Activated CD4-positive, alpha-beta T cell treated with anti-CD3 and anti-CD28 coated beads, Interleukin-10, Interleukin-2, amounts not matched to agents 100 ng/mL and 50 ng/mL, durations not matched to agents 16 hours and 8 hours (primary cell): ENCODE results near the gene GIMAP5.
"Not testable (repeated sequence)": the region's sequence is repeated elsewhere in the genome, so short reads cannot be mapped to it uniquely, and the experiment has no call there.

Experiments used
- DNase-seq: peaks from one replicate; pipeline ENCODE4 v3.0.0-alpha.2; 2020

Gene GIMAP5

DNA sequence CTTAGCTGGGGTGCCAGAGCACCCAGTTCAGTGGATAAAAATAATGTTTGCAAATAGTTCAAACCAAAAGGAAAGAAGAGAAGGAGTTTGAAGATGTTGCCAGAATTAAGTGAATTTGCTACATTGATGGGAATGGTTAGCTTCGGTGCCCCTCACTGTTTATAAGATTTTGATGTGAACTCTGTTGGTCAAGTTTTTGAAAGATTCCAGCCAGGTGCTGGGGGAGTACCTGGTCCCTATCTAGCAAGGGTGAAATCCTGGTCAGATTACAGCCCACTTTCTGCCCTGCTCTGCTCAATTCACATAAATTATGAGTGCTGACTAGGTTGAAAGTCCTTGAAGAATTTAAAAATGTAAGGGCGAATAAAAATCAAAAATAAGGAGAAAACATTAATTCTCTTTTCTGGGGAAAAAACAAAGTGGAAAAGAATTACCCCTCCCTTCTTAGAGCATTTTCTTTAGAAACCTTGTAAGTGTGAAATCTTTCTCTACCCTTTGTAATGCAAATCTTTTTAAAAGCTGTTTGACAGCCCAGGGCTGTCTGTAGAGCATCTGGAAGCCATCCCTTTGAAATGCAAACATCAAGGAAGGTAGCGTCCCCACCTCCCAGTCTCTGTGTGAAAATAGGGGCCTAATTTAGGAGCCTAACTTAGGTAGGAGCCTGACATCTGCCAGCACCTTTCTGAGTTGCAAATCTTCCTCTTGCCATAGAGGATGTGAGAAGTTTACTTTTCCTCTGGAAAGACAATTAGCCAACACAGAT is 1.4 kb upstream of the GIMAP5 start:
- no peak for DNase-seq

DNA sequence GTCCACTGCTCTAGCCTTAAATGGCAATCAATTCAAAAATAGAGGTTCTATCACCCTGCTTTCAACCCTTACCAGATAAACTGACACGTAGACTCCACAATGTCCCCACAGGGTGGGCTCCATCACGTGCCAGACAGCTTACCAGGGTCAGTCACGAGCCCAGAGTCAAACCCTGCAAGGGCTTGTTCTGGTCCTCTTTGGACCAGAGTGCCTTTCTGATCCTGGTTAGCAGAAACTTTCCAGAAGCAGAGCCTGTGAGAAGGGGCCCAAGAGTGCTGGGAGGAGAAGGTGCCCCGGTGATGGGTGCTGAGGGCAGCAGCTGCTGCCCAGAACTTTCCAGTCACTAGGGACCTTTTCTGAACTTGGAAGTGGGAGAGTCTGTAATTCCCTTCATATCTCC is 354 bp upstream of the GIMAP5 start:
- DNase-seq: no peak

DNA sequence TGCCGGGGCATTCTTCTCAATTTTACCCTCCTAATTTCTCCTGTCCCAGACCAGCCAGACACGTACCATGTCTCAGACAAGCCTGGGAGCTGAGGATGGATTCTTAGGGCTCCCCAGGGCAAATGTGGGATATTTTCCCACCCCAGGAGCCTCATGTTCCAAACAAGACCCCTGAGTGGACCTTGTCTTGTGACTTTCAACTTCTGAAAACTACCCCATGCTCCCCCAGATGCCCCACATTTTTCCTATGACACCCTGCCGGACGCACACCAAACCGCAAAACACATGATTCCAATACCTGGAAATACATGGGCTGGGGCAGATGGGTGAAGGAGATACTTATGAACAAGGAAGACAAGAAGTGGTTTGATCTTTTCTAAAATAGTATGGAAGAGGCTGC is 874 bp downstream of the GIMAP5 start:
- DNase-seq: peak; percentile 56

DNA sequence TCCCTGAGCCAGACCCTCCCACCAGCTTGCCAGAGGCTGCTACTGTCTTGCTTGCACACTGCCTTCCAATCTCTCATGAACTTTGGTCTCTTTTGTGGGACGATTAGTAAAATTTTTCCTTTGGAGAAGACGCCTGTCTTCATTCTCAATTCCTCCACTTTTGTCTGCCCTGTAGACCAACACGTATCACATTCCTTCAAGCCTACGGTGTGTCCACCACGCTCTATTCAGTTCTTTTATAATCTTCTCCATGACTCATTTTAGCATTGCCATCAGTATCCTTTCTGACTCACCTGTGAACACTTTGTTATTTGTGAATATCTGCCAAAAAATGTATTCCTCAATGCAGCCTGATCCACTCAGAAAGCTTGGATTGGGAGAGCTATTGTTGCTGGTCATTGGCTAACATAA is 1.4 kb downstream of the GIMAP5 start:
- peak; percentile 62 for DNase-seq

DNA sequence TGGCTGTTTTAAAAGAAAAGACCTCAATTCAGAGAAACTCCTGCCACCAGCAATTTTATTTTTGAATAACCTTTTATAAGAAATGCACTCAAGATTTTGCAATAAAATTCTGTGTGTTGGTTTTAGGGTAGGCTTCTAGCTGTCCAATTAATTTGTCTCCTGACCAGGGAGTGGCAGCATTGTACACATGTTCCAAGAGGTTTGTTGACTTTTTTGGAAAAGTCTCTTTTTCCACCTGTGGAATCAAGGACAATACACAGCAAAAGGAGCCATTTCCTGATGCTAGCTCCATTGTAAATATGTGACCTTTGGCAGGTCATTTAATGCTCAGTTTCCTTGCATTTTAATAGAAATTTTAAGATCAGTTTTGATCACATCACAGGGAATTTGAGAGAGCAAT is 1.8 kb downstream of the GIMAP5 start:
- DNase-seq: no peak

DNA sequence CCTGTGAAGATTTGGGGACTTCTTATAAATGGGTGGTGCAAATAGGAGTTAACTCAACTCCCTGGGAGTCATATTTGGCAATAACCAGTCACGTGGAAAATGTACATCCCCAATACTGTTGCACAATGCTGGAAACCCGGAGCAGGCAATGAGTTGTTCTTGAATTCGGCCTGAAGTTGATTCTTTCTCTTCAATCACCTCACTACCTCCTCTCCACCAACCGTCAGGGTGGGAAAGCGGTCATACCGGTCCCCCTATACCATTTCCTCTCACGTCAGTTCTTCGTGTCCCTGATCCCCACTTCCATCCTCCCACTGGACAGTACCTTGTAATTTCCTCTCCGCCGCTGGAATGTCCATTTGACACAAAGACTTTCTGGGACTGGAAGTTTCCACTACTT is 2.8 kb downstream of the GIMAP5 start:
- peak; percentile 58 for DNase-seq

DNA sequence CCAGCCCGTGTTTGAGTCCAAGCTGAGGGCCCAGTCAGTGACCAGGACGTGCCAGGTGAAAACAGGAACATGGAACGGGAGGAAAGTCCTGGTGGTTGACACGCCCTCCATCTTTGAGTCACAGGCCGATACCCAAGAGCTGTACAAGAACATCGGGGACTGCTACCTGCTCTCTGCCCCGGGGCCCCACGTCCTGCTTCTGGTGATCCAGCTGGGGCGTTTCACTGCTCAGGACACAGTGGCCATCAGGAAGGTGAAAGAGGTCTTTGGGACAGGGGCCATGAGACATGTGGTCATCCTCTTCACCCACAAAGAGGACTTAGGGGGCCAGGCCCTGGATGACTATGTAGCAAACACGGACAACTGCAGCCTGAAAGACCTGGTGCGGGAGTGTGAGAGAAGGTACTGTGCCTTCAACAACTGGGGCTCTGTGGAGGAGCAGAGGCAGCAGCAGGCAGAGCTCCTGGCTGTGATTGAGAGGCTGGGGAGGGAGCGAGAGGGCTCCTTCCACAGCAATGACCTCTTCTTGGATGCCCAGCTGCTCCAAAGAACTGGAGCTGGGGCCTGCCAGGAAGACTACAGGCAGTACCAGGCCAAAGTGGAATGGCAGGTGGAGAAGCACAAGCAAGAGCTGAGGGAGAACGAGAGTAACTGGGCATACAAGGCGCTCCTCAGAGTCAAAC is 5.2 kb downstream of the GIMAP5 start:
- DNase-seq: peak; percentile 36

DNA sequence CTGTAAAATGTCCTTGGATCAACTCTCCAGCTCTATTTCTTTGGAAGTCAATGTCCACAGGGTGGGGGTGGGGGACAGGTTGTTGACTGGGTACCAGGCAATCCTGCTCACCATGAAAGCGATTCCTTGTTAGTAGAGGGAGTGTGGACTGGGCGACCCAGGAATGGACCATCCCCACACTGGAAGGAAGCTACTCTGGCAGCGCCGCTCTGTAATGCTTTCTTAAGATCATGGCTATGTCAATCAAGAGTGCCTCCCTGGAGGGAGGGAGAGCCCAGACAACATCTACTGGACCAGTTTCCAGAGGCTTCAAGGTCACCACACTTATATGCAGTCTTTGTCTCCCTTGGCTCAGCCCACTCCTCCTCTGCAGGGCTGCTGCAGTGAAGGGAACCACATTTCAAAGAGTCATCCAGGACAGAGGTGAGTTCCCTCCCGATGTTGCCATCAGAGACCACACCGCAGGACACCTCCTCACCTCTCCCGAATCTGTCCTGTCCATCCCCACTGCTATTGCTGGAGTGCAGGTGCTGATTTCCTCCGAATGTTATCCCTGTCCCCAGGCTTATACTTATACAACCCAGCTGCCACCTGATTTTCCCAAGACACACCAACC is 6.9 kb downstream of the GIMAP5 start:
- DNase-seq: no peak

DNA sequence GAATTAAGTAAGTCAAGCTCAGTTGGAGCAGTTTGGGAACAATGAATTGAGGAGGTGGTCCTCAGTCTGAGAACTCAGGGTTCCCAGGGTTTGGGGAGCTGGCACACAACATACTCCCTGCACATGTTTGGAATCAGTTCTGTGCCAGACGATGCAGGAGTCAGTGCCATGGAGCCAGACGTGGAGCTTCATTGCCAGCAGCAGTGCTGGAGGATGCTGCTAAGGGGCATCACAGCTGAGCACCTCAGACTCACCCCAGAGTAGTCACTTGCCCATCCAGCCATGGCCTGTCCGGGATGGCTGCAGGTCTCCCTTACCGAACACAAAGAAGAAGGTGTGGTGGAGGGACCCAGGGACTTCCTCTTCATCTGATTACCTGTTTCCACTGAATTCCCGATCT is 7.9 kb downstream of the GIMAP5 start:
- DNase-seq: no peak

DNA sequence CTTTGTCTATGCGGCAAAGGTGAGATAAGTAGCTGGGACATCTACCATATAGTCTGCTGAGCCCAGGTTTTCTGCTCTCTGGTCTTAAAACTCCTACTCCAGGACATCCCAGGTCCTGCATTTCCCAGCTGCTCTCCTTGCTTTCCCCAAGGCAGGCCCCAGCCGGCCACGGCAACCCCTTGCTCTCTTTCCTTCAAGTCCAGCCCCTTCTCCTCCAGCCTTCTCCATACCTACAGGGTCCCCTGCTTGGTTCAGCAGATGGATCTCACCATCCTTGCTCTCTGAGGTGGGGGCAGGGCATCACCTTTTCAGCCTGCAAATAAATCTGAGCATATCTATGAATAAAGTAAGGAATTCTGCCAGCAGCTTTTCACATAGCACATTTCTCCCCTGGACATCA is 8.7 kb downstream of the GIMAP5 start:
- no peak for DNase-seq

DNA sequence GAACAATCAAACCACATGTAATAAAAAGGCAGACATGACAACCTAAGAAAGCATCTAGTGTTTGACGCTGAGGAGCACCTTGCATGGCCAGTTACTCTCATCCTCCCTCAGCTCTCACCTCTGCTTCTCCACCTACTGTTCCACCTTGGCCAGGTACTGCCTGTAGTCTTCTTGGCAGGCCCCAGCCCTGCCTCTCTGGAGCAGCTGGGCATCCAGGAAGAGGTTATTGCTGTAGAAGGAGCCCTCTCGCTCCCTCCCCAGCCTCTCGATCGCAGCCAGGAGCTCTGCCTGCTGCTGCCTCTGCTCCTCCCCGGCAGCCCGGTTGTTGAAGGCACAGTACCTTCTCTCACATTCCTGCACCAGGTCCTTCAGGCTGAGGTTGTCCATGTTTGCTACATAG is 9.7 kb downstream of the GIMAP5 start:
- no peak for DNase-seq

DNA sequence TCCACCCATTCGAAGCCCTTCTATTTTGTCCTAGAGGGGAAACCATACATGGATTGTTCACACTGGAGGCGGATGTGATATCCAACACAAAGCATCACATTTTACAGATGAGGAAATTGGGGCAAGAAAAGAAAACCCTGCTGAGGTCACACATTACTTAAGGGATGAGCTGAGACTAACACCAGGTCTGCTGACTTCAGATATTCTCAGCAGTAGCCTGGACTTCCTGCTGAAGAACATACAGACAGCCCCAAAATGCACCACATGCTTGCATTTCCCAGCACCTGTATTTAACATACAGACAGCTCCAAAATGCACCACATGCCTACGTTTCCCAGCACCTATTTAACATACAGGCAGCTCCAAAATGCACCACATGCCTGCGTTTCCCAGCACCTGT is 11.2 kb downstream of the GIMAP5 start:
- DNase-seq: no peak

DNA sequence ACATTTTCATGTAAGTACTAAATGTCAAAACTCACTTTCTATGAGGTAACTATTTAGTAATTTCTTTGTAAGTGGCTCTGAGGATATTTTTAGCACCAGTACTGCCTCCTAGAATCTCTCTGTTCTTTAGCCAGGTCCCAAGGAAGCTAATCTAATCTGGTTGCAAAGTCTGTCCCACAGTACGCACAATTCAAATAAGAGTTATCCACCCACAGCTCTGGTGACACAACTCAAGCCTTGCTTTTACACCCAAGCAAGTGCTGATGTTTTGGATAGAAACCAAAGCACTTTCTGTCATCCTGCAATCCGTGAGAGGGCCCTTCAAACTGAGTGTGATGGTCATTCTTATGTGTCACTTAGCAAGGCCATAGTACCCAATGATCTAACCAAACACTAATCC is 14.5 kb downstream of the GIMAP5 start:
- no peak for DNase-seq

DNA sequence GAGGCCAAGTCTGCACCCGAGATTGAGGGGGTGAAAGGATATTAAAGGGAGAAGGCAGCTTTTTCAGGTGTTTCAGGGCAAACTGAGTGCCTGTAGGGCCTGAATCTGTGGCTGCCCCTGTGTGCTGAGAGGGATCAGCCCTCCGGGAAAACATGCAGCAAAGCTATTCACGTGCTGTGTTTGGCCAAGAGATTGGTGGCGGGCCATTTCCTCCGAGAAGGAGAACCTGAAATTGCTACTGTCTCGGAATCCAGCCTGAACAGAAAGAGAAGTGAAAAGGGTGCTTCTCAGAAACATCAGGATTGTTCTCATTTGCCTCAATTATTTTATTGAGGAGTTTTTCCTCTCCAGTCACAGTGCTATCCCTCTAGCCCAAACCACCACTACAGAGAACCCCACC is 16.0 kb downstream of the GIMAP5 start:
- DNase-seq: no peak

DNA sequence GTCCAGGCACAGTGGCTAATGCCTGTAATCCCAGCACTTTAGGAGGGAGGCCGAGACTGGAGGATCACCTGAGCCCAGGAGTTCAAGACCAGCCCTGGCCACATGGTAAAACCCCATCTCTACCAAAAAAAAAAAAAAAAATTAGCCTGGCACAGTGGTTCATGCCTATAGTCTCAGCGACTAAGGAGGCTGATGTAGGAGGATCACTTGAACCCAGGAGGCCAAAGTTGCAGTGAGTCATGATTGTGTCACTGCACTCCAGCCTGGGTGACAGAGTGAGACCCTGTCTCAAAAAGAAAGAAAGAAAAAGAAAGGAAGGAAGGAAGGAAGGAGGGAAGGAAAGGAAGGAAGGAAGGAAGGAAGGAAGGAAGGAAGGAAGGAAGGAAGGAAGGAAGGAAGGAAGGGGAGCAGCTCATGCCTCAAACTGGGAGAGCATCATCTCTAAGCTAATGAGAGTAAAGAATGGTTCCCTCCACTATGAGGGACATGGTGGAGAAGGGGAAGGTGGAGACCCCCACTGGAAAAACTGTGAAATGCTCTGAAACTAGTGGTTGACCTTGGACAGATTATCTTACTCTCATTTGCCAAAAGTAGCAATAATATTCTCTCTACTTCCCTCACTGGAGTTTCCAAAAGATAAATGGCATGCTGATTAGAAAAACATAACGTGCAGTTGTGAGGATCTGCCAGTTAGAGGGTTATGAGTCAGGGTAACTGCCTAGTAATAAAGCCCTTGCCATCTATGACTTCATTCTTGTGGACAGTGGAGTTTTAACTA is 16.8 kb downstream of the GIMAP5 start:
- peak; percentile 81 for DNase-seq

DNA sequence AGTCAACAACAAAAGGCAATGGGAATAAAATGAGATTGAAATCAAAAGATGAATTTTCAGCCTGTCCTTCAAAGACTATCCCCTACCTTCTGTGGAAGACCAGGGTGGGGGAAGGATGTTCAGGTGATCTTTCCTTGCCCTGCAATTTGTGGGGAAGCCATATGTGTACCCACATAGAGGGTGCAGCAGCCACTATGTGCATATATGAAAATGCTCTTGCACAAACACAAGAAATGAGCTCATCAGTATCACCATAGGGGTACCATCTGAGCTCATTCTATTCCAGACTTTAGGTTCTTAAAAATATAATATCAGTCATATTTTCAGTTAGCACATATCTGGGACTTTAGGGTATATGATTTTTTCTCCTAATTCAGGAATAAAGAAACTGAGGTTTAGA is 17.7 kb downstream of the GIMAP5 start:
- peak; percentile 57 for DNase-seq

DNA sequence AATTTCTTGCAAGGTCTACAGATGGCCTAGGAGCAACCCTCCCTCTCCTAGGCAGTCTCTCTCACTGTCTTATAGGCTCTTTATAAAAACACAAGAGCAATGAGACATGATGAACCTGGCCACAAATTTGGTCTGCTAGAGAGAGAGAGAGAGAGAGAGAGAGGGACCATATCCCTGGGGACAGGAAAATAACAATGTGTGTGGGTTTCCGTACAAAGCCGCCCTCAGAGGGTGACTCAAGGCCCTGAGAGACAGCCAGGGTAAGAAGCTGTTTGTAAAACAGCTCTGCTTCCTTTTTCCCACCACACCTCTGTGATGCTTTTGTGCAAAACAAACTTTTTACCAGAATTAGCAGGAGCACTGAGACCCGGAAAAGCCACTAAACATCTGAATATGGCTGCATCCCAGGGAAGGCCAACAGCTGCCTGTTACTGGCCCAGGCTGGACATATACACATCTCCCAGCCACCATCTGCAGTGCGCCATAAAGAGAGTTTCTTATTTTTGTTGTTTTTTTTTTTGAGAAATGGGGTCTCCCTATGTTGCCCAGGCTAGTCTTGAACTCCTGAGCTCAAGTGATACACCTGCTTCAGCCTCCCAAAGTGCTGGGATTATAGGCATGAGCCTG is 18.4 kb downstream of the GIMAP5 start:
- peak; percentile 88 for DNase-seq

DNA sequence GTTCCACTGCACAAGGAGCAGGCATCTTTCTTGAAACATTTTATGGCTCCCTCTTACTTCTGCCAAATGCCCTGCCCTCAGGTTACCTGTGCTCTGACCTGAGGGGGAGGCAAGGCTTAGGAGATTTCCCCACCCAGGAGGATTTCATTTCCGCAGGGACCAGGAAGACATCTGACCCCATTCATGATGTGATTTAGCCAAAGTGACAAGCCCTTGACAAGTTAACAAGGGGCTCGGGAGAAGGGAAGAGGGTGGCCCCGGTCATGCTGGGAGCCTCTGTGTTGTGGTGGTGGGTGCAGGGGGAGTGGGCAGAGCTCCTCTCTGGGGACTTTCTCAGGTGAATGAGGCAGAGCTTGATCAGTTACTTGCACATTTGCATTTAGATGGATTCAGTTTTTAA is 18.9 kb downstream of the GIMAP5 start:
- no peak for DNase-seq

DNA sequence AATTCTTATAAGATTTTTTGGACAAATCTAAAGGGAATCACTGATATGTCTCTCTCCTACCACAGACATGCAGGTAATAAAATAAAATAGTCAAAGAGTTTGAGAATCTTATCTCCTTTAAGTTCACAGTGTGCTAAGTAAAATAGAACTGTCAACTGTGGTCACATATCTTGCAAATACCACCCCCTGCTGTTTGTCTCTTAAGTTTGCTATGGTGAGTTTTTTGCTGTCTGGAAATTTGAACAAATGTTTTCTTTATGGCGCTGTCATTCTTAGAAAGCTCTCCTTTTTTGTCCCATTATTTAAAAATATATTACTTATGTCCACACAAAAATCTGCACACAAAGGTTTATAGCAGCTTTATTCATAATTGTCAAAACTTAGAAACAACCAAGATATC is 19.6 kb downstream of the GIMAP5 start:
- peak; percentile 68 for DNase-seq

DNA sequence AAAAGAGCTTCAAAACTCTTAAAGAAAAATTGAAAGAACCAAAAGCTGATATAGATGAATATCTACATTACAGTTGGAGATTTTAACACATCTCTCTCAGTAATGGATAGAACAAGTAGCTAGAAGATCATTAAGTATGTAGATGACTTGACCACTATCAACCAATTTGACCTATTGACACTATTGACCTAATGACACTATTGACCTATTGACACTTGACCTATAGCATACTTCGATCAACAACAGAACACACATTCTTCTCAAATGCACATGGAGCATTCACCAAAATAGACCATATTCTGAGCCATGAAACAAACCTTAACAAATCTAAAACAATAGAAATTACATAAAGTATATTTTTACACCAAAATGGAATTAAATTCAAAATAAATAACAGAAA is 22.3 kb downstream of the GIMAP5 start:
- no peak for DNase-seq

DNA sequence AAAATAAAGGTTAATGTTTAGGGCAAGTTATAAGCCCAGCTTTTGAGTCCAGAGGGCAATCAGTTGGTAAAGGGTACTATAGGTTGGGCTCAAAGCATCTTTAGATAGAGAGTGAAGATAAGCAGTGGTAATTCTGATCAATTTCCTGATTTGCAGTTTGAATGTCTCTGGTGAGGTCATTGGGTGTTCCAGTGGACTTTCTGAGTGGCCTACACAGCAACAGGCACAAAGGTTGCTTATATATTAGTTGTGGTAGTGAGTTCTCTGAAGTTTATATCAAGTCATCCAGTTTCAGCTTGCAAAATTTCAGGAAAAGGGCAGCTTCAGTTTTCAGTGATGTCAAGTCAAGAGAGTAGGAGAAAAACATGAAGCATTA is 29.1 kb downstream of the GIMAP5 start:
- no peak for DNase-seq

DNA sequence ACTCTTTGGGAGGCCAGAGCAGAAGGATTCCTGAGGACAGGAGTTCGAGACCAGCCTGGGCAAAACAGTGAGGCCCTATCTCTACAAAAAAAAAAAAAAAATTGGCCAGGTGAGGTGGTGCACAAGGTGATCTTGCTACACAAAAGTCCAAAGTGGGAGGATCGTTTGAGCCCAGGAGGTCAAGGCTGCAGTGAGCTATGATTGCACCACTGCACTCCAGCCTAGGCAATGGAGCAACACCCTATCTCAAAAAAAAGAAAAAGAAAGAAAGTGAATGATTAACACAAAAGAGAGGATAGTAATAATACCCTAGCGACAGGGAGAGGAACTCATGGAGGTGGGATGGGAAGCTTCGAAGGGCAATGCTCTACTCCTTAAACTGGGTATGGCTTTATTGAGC is 32.5 kb downstream of the GIMAP5 start:
- no peak for DNase-seq

DNA sequence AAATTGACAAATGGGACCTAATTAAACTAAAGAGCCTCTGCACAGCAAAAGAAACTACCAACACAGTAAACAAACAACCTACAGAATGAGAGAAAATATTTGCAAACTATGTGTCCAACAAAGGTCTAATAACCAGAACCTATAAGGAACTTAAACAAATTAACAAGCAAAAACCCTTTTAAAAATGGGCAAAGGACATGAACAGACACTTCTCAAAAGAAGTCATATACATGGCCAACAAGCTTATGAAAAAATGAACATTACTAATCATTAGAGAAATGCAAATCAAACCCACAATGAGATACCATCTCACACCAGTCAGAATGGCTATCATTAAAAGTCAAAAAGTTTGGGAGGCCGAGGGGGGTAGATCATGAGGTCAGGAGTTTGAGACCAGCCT is 36.9 kb downstream of the GIMAP5 start:
- not testable (repeated sequence) for DNase-seq
